ENCODE data around the gene TFF1.

- no peak for TF ChIP-seq OSR1 (CRISPR knock-in tag; IDR thresholded peaks at IDR 0.05)
- no peak for TF ChIP-seq ARNTL (CRISPR knock-in tag; IDR thresholded peaks at IDR 0.05; ENCODE audit: borderline replicate concordance, low read depth)
- no peak for TF ChIP-seq BACH2 (CRISPR knock-in tag; IDR thresholded peaks at IDR 0.05; ENCODE audit: borderline replicate concordance)
- no peak for TF ChIP-seq RARB (CRISPR knock-in tag; IDR thresholded peaks at IDR 0.05)
- no peak for TF ChIP-seq PATZ1 (CRISPR knock-in tag; IDR thresholded peaks at IDR 0.05; ENCODE audit: borderline replicate concordance)
- TF ChIP-seq GLIS3 (CRISPR knock-in tag; IDR thresholded peaks at IDR 0.05) = no peak
- TF ChIP-seq ESRRG (CRISPR knock-in tag; IDR thresholded peaks at IDR 0.05) = no peak
- TF ChIP-seq TSHZ2 (CRISPR knock-in tag; IDR thresholded peaks at IDR 0.05) = no peak
- TF ChIP-seq CSRNP3 (CRISPR knock-in tag; IDR thresholded peaks at IDR 0.05) = no peak
- TF ChIP-seq ZFP30 (CRISPR knock-in tag; IDR thresholded peaks at IDR 0.05) = no peak
- TF ChIP-seq TOX (CRISPR knock-in tag; IDR thresholded peaks at IDR 0.05; ENCODE audit: borderline replicate concordance) = no peak
- TF ChIP-seq CSDC2 (CRISPR knock-in tag; IDR thresholded peaks at IDR 0.05) = no peak
- TF ChIP-seq ZNF8 (CRISPR knock-in tag; IDR thresholded peaks at IDR 0.05) = no peak
- TF ChIP-seq ZFP3 (CRISPR knock-in tag; IDR thresholded peaks at IDR 0.05) = no peak
Measured at GRCh38 chr21:42387164-42387563, 20.8 kb upstream of the TFF1 start.

All from SK-N-SH treated with all-trans-retinoic acid at 6 μM for 48 hours (cell line).